SU-DHL-6 (cell line): ENCODE results near the gene SHROOM4.

Source experiments
- EZH2phosphoT487 ChIP-seq: fragments of 200-600 bp; sonication (generic), shearing (Covaris generic); conservative IDR thresholded peaks from 2 replicates; pipeline ENCODE4 v1.6.1; 2018; ENCODE audit warnings: mild to moderate bottlenecking, antibody characterized with exemption, low read length, moderate library complexity, mixed read lengths
- TF ChIP-seq, protein P1 (sequence below): fragments of 200-600 bp; sonication (generic); IDR thresholded peaks from one replicate; pipeline ENCODE4 v1.5.1; 2017; ENCODE audit warnings: antibody characterized with exemption, mild to moderate bottlenecking, low read length, moderate library complexity; ENCODE audit not compliant: insufficient read depth, poor library complexity, severe bottlenecking

DNA sequence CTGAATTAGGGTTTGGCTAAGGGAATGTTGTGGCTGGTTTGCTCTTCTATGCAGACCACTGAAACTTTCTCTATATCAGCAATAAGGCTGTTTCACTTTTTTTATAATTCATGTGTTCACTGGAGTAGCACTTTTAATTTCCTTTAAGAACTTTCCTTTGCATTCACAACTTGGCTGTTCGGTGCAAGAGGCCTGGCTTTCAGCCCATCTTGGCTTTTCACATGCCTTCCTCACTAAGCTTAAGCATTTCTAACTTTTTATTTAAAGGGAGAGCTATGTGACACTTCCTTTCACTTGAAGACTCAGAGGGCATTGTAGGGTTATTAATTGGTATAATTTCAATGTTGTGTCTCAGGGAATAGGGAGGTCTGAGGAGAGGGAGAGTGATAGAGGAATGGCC lies 142.3 kb downstream of the SHROOM4 start:
- TF ChIP-seq, protein P1, sequence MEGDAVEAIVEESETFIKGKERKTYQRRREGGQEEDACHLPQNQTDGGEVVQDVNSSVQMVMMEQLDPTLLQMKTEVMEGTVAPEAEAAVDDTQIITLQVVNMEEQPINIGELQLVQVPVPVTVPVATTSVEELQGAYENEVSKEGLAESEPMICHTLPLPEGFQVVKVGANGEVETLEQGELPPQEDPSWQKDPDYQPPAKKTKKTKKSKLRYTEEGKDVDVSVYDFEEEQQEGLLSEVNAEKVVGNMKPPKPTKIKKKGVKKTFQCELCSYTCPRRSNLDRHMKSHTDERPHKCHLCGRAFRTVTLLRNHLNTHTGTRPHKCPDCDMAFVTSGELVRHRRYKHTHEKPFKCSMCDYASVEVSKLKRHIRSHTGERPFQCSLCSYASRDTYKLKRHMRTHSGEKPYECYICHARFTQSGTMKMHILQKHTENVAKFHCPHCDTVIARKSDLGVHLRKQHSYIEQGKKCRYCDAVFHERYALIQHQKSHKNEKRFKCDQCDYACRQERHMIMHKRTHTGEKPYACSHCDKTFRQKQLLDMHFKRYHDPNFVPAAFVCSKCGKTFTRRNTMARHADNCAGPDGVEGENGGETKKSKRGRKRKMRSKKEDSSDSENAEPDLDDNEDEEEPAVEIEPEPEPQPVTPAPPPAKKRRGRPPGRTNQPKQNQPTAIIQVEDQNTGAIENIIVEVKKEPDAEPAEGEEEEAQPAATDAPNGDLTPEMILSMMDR: no peak
- no peak for TF ChIP-seq EZH2phosphoT487
